ENCODE measurements around the gene CCDC78. TPM values are rescaled to one million over a fixed set of nuclear protein-coding genes. Genes with fewer than 3 reads are reported as not detected.

The CCDC78 gene
- total RNA-seq, 1 experiment from 2014 or later = 20.2 TPM

- H3K4me1 Mint-ChIP-seq = no peaks in the 10 kb centered on the region
- H3K9me3 Mint-ChIP-seq = no peaks in the 10 kb centered on the region
- H3K4me3 Mint-ChIP-seq = peak overlapping the region; percentile 64
- ATAC-seq (peak; percentile 10), DNase-seq (ENCODE audit: low spot score) (peak; percentile 77)
- TF ChIP-seq CBFB (CRISPR knock-in tag; IDR thresholded peaks at IDR 0.05; ENCODE audit: low read depth) (no peak), ZNF532 (CRISPR knock-in tag; IDR thresholded peaks at IDR 0.05; ENCODE audit: borderline replicate concordance) (no peak), CREB1 (CRISPR knock-in tag; IDR thresholded peaks at IDR 0.05) (no peak), TEAD1 (CRISPR knock-in tag; IDR thresholded peaks at IDR 0.05) (peak; percentile 59; the same call in 1 of the 2 replicates), USF1 (CRISPR knock-in tag; IDR thresholded peaks at IDR 0.05) (peak; percentile 66; the same call in 1 of the 2 replicates), NR1H2 (CRISPR knock-in tag; IDR thresholded peaks at IDR 0.05) (no peak), MAX (CRISPR knock-in tag; IDR thresholded peaks at IDR 0.05) (peak; percentile 83; the same call in 1 of the 2 replicates), ARID4B (CRISPR knock-in tag; IDR thresholded peaks at IDR 0.05; ENCODE audit: borderline replicate concordance) (no peak), FOXK1 (CRISPR knock-in tag; IDR thresholded peaks at IDR 0.05) (no peak; the same call in 1 of the 2 replicates), ZNF219 (CRISPR knock-in tag; IDR thresholded peaks at IDR 0.05; ENCODE audit: borderline replicate concordance) (0 out of 2 replicates have a peak, but pooled peaks have one; percentile 47), E2F1 (CRISPR knock-in tag; IDR thresholded peaks at IDR 0.05) (0 out of 2 replicates have a peak, but pooled peaks have one; percentile 8), SP1 (CRISPR knock-in tag; conservative IDR thresholded peaks at IDR 0.05) (peak; percentile 39), HMGXB4 (CRISPR knock-in tag; IDR thresholded peaks at IDR 0.05) (peak; percentile 73)
- ChIA-PET CTCF (interaction anchor here (0.6 to 6.9 kb wide), 16 partner anchors 9 to 417 kb away, joined by 3 to 90 read pairs (median 4); partner anchors contain the start of genes CHTF18, CIAO3, GNG13 and METRN), POLR2A (interaction anchor here (0.6 to 1.2 kb wide), 3 partner anchors 9 to 66 kb away, joined by 3 read pairs; no protein-coding TSS in a partner anchor)
- H3K27me3 Mint-ChIP-seq (ENCODE audit: low read depth) = peaks cover 2% of the 10 kb centered on the region; the same call in 1 of the 2 replicates
- no peaks in the 10 kb centered on the region; the same call in 1 of the 2 replicates for H3K36me3 Mint-ChIP-seq
- H3K27ac Mint-ChIP-seq = no peak overlapping the region
Measured at GRCh38 chr16:728131-728889, 2.1 kb upstream of the CCDC78 start.

Measured in WTC11 (cell line).